Activated CD8-positive, alpha-beta T cell treated with anti-CD3 and anti-CD28 coated beads, Interleukin-2, amount 10 ng/mL, durations not matched to agents 7 days and 5 days (primary cell): ENCODE results near the gene MAS1L. TPM values are rescaled to one million over a fixed set of nuclear protein-coding genes. Genes with fewer than 3 reads are reported as not detected.

Source experiments
- total RNA-seq, 2 experiments: library from RNA; stranded (reverse); gene quantifications; one replicate each; pipeline ENCODE4 v1.2.3, GENCODE V29; 2021

MAS1L gene
- total RNA-seq, 2 experiments from 2014 or later = not detected

Other genes starting within 250 kb of the MAS1L start
- gene OR14J1, start 186.3 kb downstream of the MAS1L start, total RNA-seq = not detected
- not detected for gene OR5V1, start 119.1 kb downstream of the MAS1L start, total RNA-seq
- gene OR12D3, start 112.7 kb downstream of the MAS1L start, total RNA-seq = not detected
- not detected for gene OR12D2, start 92.3 kb downstream of the MAS1L start, total RNA-seq
- gene OR12D1, start 73.0 kb downstream of the MAS1L start, total RNA-seq = not detected
- not detected for gene OR10C1, start 48.6 kb downstream of the MAS1L start, total RNA-seq
- gene OR11A1, start 30.9 kb downstream of the MAS1L start, total RNA-seq = not detected
- gene OR2H1, start 30.8 kb downstream of the MAS1L start, total RNA-seq = not detected
- not detected for gene UBD, start 71.8 kb upstream of the MAS1L start, total RNA-seq
- gene OR2H2, start 97.2 kb upstream of the MAS1L start, total RNA-seq = not detected
- 1 to 10 TPM; 3.2 to 3.7 TPM for gene GABBR1, start 145.2 kb upstream of the MAS1L start, total RNA-seq
- not detected for gene MOG, start 169.1 kb upstream of the MAS1L start, total RNA-seq
- not detected for gene ZFP57, start 193.2 kb upstream of the MAS1L start, total RNA-seq
- 100 to 1,000 TPM; 170 to 181 TPM for gene HLA-F, start 235.5 kb upstream of the MAS1L start, total RNA-seq